GM21737 (cell line): ENCODE results near the gene CD52.
"Not testable (repeated sequence)": the region's sequence is repeated elsewhere in the genome, so short reads cannot be mapped to it uniquely, and the experiment has no call there.

Experiments used
- ATAC-seq: cut with Tn5 transposase; IDR thresholded peaks from one replicate; pipeline ENCODE4 v1.9.1; 2021; ENCODE audit warnings: mild to moderate bottlenecking, moderate library complexity; ENCODE audit not compliant: unreplicated experiment

CD52 gene

GRCh38 chr1:26297791-26298124 is 20.0 kb upstream of the CD52 start:
- ATAC-seq = no peak

GRCh38 chr1:26300578-26301275 is 17.0 kb upstream of the CD52 start:
- no peak for ATAC-seq

- ATAC-seq = no peak
Measured at GRCh38 chr1:26302733-26303405, 14.9 kb upstream of the CD52 start.

GRCh38 chr1:26305667-26306289 is 12.0 kb upstream of the CD52 start:
- no peak for ATAC-seq

GRCh38 chr1:26306290-26307229 is 11.2 kb upstream of the CD52 start, which contains the start of gene UBXN11:
TSS of gene UBXN11 (minus strand) at chr1:26306636. CDS start at chr1:26302883, 3,753 bp downstream.
- peak; percentile 90 for ATAC-seq

- ATAC-seq = no peak
Measured at GRCh38 chr1:26307363-26307781, 10.4 kb upstream of the CD52 start.

- not testable (repeated sequence) for ATAC-seq
Measured at GRCh38 chr1:26307966-26308899, 9.5 kb upstream of the CD52 start.

- ATAC-seq = no peak
Measured at GRCh38 chr1:26314501-26314900, 3.3 kb upstream of the CD52 start.

GRCh38 chr1:26315874-26316850 is 1.6 kb upstream of the CD52 start:
- ATAC-seq = no peak

GRCh38 chr1:26317146-26317545 is 612 bp upstream of the CD52 start:
- no peak for ATAC-seq

- ATAC-seq = no peak
Measured at GRCh38 chr1:26318338-26319064, 743 bp downstream of the CD52 start.

- ATAC-seq = no peak
Measured at GRCh38 chr1:26320896-26321295, 3.1 kb downstream of the CD52 start.

- no peak for ATAC-seq
Measured at GRCh38 chr1:26321315-26322041, 3.7 kb downstream of the CD52 start.

GRCh38 chr1:26322042-26322331 is 4.2 kb downstream of the CD52 start:
- no peak for ATAC-seq

GRCh38 chr1:26323382-26323781 is 5.6 kb downstream of the CD52 start:
- no peak for ATAC-seq

GRCh38 chr1:26324550-26324949 is 6.8 kb downstream of the CD52 start:
- ATAC-seq = no peak

GRCh38 chr1:26327956-26328362 is 10.2 kb downstream of the CD52 start:
- ATAC-seq = no peak

- no peak for ATAC-seq
Measured at GRCh38 chr1:26328597-26328996, 10.8 kb downstream of the CD52 start.
